CD14-positive monocyte (primary cell): ENCODE measurements around the gene ALPK3. TPM values are rescaled to one million over a fixed set of nuclear protein-coding genes. Genes with fewer than 3 reads are reported as not detected.

ENCODE experiments used
- DNase-seq, 3 donors: peaks; one replicate each; pipeline ENCODE4 v3.0.0-alpha.2; 2011 to 2022
- H2AFZ ChIP-seq: 2 replicates; pipeline ENCODE4 v1.6.0; 2012; ENCODE audit warnings: mild to moderate bottlenecking, low read depth, low read length, inconsistent platforms; ENCODE audit not compliant: insufficient read depth, poor library complexity, severe bottlenecking
- H3K27ac ChIP-seq, 2 donors: 1 replicate in 1 of 2; 2 replicates in 1 of 2; pipeline ENCODE4 v1.5.1; 2012 to 2013; ENCODE audit warnings: low read length in 2 of 2, control low read depth in 1 of 2, inconsistent platforms in 1 of 2, low read depth in 1 of 2, mild to moderate bottlenecking in 1 of 2
- H3K27me3 ChIP-seq, 2 donors: one replicate each; pipeline versions ENCODE4 v1.6.0 to v1.6.1; 2011 to 2013; ENCODE audit warnings: low read length in 2 of 2; ENCODE audit not compliant: control insufficient read depth in 2 of 2, insufficient read depth in 2 of 2
- H3K36me3 ChIP-seq, 2 donors: replicated peaks in 1 of 2; 1 replicate in 1 of 2; 2 replicates in 1 of 2; pipeline versions ENCODE4 v1.5.1 to v1.6.1; 2012 to 2013; ENCODE audit warnings: low read length in 2 of 2, control low read depth in 1 of 2, inconsistent platforms in 1 of 2, mild to moderate bottlenecking in 1 of 2; ENCODE audit not compliant: insufficient read depth in 2 of 2, control insufficient read depth in 1 of 2
- H3K4me1 ChIP-seq, 2 donors: 1 replicate in 1 of 2; 2 replicates in 1 of 2; pipeline versions ENCODE4 v1.5.1 to v1.6.1; 2012 to 2013; ENCODE audit warnings: low read length in 2 of 2, control low read depth in 1 of 2, inconsistent platforms in 1 of 2, mild to moderate bottlenecking in 1 of 2, moderate library complexity in 1 of 2; ENCODE audit not compliant: insufficient read depth in 2 of 2, control insufficient read depth in 1 of 2
- H3K4me2 ChIP-seq: replicated peaks from 2 replicates; pipeline ENCODE3; 2012; ENCODE audit warnings: low read length, moderate library complexity, mild to moderate bottlenecking; ENCODE audit not compliant: poor library complexity, severe bottlenecking; ENCODE audit errors: extremely low read depth
- H3K4me3 ChIP-seq, 3 experiments: fragments of 200-600 bp in 1 of 3; sonication (generic) in 1 of 3; replicated peaks in 1 of 3; 1 replicate in 2 of 3; 2 replicates in 1 of 3; pipeline ENCODE4 v1.5.1; 2011 to 2013; ENCODE audit warnings: low read length in 3 of 3, mild to moderate bottlenecking in 3 of 3, control low read depth in 2 of 3, low read depth in 2 of 3, inconsistent platforms in 1 of 3, moderate library complexity in 1 of 3
- H3K79me2 ChIP-seq: 2 replicates; pipeline ENCODE4 v1.6.0; 2012; ENCODE audit warnings: mild to moderate bottlenecking, control low read depth, inconsistent platforms, low read length, moderate library complexity; ENCODE audit not compliant: insufficient read depth
- H3K9ac ChIP-seq: 2 replicates; pipeline ENCODE4 v1.6.0; 2017; ENCODE audit warnings: low read length, mild to moderate bottlenecking; ENCODE audit not compliant: insufficient read depth, poor library complexity, severe bottlenecking
- H3K9me3 ChIP-seq, 2 donors: replicated peaks in 1 of 2; 1 replicate in 1 of 2; 2 replicates in 1 of 2; pipeline versions ENCODE4 v1.5.1 to v1.6.1; 2012 to 2013; ENCODE audit warnings: low read length in 2 of 2, control low read depth in 1 of 2; ENCODE audit not compliant: control insufficient read depth in 1 of 2, insufficient read depth in 1 of 2
- H4K20me1 ChIP-seq: 2 replicates; pipeline ENCODE4 v1.6.0; 2012; ENCODE audit warnings: mild to moderate bottlenecking, low read length, control low read depth, moderate library complexity; ENCODE audit not compliant: insufficient read depth
- H3K27ac Mint-ChIP-seq, 7 donors: one replicate each; pipeline ENCODE4 v1.8.0; 2020; ENCODE audit warnings: mild to moderate bottlenecking in 7 of 7, mixed read lengths in 7 of 7, moderate library complexity in 6 of 7, inconsistent platforms in 2 of 7
- H3K27me3 Mint-ChIP-seq, 3 donors: one replicate each; pipeline ENCODE4 v1.8.0; 2021 to 2022; ENCODE audit warnings: low read depth in 3 of 3, mild to moderate bottlenecking in 3 of 3, mixed read lengths in 3 of 3, moderate library complexity in 3 of 3, inconsistent platforms in 1 of 3
- H3K36me3 Mint-ChIP-seq, 2 donors: one replicate each; pipeline ENCODE4 v1.8.0; 2020; ENCODE audit warnings: mixed read lengths in 2 of 2, inconsistent platforms in 1 of 2, mild to moderate bottlenecking in 1 of 2
- H3K4me1 Mint-ChIP-seq: one replicate; pipeline ENCODE4 v1.8.0; 2020; ENCODE audit warnings: mild to moderate bottlenecking, mixed read lengths
- H3K4me3 Mint-ChIP-seq, 2 donors: one replicate each; pipeline ENCODE4 v1.8.0; 2020; ENCODE audit warnings: mild to moderate bottlenecking in 2 of 2, mixed read lengths in 2 of 2, moderate library complexity in 1 of 2
- H3K9me3 Mint-ChIP-seq, 7 donors: one replicate each; pipeline ENCODE4 v1.8.0; 2020 to 2022; ENCODE audit warnings: mixed read lengths in 7 of 7, mild to moderate bottlenecking in 6 of 7, moderate library complexity in 6 of 7, inconsistent platforms in 2 of 7
- WGBS: methylation state at CpG from one replicate; pipeline ENCODE4 v1.1.5; 2013; ENCODE audit warnings: missing lambda C conversion rate; ENCODE audit not compliant: insufficient coverage; 5-methylcytosine and 5-hydroxymethylcytosine counted together
- intact Hi-C, 2 donors: fragments of 100-400 bp; cut with micrococcal nuclease; formaldehyde crosslinking; loops; one replicate each; pipeline versions ENCODE4 v1.15.0 to v1.15.1; 2023
- polyA plus RNA-seq, 3 donors: library from polyadenylated mRNA; depleted of rRNA in 1 of 3; unstranded in 2 of 3; stranded (reverse) in 1 of 3; fragments of 300-500 nt in 2 of 3; fragments of >200 nt in 1 of 3; fragmentation: Illumina TruSeq in 2 of 3; gene quantifications; 1 replicate in 2 of 3; 2 replicates in 1 of 3; pipeline ENCODE4 v1.2.3, GENCODE V29; 2012 to 2021
- TF ChIP-seq, protein P1 (sequence below): fragments of 200-600 bp; IDR thresholded peaks from one replicate; pipeline ENCODE4 v1.8.0; 2022; ENCODE audit warnings: antibody characterized with exemption, mild to moderate bottlenecking

ALPK3 gene
- polyA plus RNA-seq, 3 donors: 0.02 to 0.12 TPM; not detected in 1

DNA sequence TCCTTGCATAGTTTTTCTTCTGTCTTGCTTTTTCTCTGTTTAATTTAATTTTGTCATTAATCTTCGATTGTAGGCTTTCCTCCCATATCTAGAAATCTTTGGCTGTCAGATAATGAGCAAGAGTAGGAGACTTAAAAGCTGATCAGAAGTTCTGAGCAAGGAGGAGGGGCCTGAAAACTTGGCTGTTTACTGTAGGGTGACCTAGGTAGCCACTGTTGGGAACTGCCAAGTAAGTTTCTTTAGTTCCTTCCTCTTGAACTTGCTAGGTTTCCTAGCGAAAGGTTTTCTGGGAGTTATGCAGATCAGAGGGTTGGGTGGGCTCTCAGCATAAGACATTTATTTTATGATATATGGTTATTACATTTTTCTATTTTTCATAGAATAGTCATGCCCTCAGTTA lies 14.5 kb downstream of the ALPK3 start:
- TF ChIP-seq, protein P1, sequence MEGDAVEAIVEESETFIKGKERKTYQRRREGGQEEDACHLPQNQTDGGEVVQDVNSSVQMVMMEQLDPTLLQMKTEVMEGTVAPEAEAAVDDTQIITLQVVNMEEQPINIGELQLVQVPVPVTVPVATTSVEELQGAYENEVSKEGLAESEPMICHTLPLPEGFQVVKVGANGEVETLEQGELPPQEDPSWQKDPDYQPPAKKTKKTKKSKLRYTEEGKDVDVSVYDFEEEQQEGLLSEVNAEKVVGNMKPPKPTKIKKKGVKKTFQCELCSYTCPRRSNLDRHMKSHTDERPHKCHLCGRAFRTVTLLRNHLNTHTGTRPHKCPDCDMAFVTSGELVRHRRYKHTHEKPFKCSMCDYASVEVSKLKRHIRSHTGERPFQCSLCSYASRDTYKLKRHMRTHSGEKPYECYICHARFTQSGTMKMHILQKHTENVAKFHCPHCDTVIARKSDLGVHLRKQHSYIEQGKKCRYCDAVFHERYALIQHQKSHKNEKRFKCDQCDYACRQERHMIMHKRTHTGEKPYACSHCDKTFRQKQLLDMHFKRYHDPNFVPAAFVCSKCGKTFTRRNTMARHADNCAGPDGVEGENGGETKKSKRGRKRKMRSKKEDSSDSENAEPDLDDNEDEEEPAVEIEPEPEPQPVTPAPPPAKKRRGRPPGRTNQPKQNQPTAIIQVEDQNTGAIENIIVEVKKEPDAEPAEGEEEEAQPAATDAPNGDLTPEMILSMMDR: no peak
- Mint-ChIP-seq H3K36me3 (no peaks in the 10 kb centered on the region), H3K4me3 (no peak overlapping the region), H3K27me3 (peaks cover 0 to 4% (median 1%) of the 10 kb centered on the region in 3 donors), H3K4me1 (peaks cover 23% of the 10 kb centered on the region), H3K9me3 (peaks cover 0 to 1% (median 0%) of the 10 kb centered on the region in 7 donors), H3K27ac (no peak overlapping the region)
- no peak overlapping the region for H2AFZ ChIP-seq
- no peak overlapping the region for H3K4me2 ChIP-seq
- DNase-seq: no peak
- H3K27ac ChIP-seq: no peak overlapping the region
- H3K4me3 ChIP-seq: no peak overlapping the region
- WGBS: no CpG with 5 or more reads among the region's 2 CpGs
- no peaks in the 10 kb centered on the region for H3K27me3 ChIP-seq
- H3K36me3 ChIP-seq: no peaks in the 10 kb centered on the region
- H4K20me1 ChIP-seq: no peaks in the 10 kb centered on the region
- H3K9ac ChIP-seq: no peak overlapping the region
- peaks cover 4 to 6% of the 10 kb centered on the region in 2 donors for H3K4me1 ChIP-seq
- no peaks in the 10 kb centered on the region for H3K79me2 ChIP-seq
- no peaks in the 10 kb centered on the region for H3K9me3 ChIP-seq
- intact Hi-C loops: no loop called here

GRCh38 chr15:84832448-84833040 lies 15.4 kb downstream of the ALPK3 start:
- Histone ChIP-seq H3K36me3 (no peaks in the 10 kb centered on the region), H3K4me2 (no peak overlapping the region), H3K27me3 (no peaks in the 10 kb centered on the region), H3K9ac (no peak overlapping the region), H3K27ac (no peak overlapping the region), H3K4me1 (peaks cover 4 to 6% of the 10 kb centered on the region in 2 donors), H3K79me2 (no peaks in the 10 kb centered on the region), H3K9me3 (no peaks in the 10 kb centered on the region), H2AFZ (no peak overlapping the region), H4K20me1 (no peaks in the 10 kb centered on the region), H3K4me3 (no peak overlapping the region)
- H3K27me3 Mint-ChIP-seq: peaks cover 0 to 4% (median 1%) of the 10 kb centered on the region in 3 donors
- no peak overlapping the region for H3K27ac Mint-ChIP-seq
- H3K4me3 Mint-ChIP-seq: no peak overlapping the region
- 100% methylated on average over 1 of the region's 2 CpGs for WGBS
- no peak for DNase-seq
- peaks cover 0 to 1% (median 0%) of the 10 kb centered on the region in 7 donors for H3K9me3 Mint-ChIP-seq
- intact Hi-C loops: no loop called here
- H3K4me1 Mint-ChIP-seq: peaks cover 30% of the 10 kb centered on the region
- no peaks in the 10 kb centered on the region for H3K36me3 Mint-ChIP-seq
- TF ChIP-seq, protein P1: no peak
